ENCODE results near the gene MYO1D.

MYO1D gene

DNA sequence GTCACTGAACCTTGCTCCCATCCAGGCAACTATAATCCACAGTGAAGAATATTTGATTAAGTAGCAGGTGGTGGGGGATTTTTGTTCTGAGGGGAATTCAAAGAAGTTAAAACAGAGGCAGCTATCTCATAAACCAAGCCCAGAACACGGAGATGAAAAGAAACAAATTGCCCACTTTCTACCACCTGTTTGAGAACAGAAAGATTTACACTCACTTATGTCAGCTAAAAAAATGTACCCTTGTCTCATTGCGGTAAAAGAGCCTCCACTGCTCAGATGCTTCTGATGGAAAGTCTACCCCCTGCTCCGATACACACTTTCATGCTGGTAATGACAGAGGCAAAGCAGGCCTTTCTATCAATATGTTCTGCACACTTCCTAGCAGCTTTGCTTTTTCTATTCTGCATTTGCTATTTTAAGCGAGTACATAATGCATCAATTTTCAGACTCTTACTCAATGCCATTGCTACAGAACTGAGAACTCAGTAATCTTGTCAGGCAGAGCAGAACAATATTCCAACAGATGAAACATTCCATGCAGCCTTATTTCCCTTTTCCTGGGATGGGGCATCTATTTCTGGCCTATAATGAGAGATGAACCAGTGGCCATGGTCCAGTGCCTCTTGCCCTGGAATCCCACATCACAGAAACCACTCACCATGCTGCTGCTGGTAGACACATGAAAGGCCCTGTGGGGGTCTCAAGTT, 361.1 kb downstream of the MYO1D start:
- no peak overlapping the region for H3K4me3 ChIP-seq (replicated peaks; ENCODE audit: low read depth, low read length)
- TF ChIP-seq, protein P1, sequence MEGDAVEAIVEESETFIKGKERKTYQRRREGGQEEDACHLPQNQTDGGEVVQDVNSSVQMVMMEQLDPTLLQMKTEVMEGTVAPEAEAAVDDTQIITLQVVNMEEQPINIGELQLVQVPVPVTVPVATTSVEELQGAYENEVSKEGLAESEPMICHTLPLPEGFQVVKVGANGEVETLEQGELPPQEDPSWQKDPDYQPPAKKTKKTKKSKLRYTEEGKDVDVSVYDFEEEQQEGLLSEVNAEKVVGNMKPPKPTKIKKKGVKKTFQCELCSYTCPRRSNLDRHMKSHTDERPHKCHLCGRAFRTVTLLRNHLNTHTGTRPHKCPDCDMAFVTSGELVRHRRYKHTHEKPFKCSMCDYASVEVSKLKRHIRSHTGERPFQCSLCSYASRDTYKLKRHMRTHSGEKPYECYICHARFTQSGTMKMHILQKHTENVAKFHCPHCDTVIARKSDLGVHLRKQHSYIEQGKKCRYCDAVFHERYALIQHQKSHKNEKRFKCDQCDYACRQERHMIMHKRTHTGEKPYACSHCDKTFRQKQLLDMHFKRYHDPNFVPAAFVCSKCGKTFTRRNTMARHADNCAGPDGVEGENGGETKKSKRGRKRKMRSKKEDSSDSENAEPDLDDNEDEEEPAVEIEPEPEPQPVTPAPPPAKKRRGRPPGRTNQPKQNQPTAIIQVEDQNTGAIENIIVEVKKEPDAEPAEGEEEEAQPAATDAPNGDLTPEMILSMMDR (IDR thresholded peaks at IDR 0.05; ENCODE audit: low read depth, low read length, missing control alignments): no peak
- DNase-seq (ENCODE audit: extremely low read depth, low read depth): no peak

DNA sequence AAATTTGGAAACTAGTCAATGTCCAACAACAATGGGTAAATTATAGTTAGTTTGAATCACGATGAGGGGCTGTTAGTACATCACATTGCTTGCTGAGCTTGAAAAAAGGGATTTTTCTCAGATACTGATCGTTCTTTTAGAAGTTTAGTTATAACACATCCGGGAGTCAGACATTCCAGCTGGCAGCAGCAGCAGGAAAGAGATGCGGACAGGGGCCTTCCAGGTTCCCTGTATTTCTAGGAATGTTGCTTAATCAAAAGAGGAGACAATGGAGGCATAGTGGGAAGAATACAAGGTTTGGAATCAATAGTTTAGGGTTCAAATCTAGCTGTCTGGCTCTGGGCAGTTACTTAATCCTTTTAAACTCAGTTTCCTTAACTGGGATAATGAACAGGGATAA, 362.3 kb downstream of the MYO1D start:
- TF ChIP-seq, protein P1 (IDR thresholded peaks at IDR 0.05; ENCODE audit: low read depth, low read length, missing control alignments): no peak
- H3K4me3 ChIP-seq (replicated peaks; ENCODE audit: low read depth, low read length): no peak overlapping the region
- DNase-seq (ENCODE audit: extremely low read depth, low read depth): no peak

DNA sequence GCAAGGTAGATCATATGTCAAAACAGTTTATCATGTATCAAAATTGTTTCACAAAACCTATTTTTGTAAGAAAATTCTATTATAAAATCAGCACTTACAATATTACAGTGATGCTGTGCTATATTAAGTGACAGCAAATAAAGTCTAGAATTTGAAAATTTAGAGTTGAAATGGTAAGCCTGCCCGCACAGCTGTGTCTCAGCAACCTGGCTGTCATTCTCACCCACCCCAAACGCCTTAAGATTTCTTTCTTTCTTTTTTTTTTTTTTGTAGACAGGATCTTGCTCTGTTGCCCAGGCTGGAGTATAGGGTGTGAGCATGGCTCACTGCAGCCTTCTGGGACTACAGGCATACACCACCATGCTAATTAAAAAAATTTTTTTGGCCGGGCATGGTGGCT, 363.3 kb downstream of the MYO1D start:
- no peak for DNase-seq (ENCODE audit: extremely low read depth, low read depth)
- TF ChIP-seq, protein P1 (IDR thresholded peaks at IDR 0.05; ENCODE audit: low read depth, low read length, missing control alignments): no peak
- no peak overlapping the region for H3K4me3 ChIP-seq (replicated peaks; ENCODE audit: low read depth, low read length)

DNA sequence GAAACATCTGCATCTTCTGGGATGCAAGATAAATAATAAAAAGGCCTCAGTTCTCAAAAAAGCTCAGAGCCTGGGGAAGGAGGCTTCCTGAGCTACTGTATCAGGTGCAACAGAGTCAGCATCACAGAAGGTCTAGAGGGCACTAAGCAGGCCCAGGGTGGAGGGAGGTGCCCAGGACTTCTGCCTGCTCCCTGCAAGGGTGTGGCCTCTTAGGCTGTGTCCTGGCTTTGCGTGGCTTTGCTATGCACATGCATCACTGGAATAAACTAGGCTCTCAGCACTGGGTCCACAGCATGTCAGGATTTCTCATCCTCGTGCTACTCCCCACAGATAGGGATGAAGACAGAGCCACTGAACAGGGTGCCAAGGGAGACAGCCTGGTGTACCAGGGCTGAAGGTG, 364.6 kb downstream of the MYO1D start:
- no peak for DNase-seq (ENCODE audit: extremely low read depth, low read depth)
- TF ChIP-seq, protein P1 (IDR thresholded peaks at IDR 0.05; ENCODE audit: low read depth, low read length, missing control alignments): no peak
- no peak overlapping the region for H3K4me3 ChIP-seq (replicated peaks; ENCODE audit: low read depth, low read length)

DNA sequence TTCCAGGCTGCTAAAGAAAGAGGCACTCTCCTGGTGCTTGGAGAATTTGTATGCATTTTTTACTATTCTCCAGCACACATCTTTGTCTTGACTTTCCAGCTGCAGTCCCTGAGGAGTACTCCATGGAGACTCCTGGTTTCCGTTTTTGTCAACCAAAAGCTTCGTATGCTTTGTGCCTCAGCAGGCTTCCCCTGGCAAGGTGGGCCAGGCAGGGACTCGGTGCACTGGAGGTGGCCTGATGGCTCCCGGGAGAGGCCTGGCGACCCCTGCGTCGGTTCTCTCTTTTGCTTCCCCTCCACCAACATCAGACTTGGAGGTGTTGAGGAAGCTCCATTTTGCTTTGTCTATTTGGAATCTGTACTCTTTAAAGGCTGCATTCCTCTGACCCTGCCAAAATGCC, 366.5 kb downstream of the MYO1D start:
- TF ChIP-seq, protein P1 (IDR thresholded peaks at IDR 0.05; ENCODE audit: low read depth, low read length, missing control alignments): no peak
- H3K4me3 ChIP-seq (replicated peaks; ENCODE audit: low read depth, low read length): no peak overlapping the region
- DNase-seq (ENCODE audit: extremely low read depth, low read depth): no peak

DNA sequence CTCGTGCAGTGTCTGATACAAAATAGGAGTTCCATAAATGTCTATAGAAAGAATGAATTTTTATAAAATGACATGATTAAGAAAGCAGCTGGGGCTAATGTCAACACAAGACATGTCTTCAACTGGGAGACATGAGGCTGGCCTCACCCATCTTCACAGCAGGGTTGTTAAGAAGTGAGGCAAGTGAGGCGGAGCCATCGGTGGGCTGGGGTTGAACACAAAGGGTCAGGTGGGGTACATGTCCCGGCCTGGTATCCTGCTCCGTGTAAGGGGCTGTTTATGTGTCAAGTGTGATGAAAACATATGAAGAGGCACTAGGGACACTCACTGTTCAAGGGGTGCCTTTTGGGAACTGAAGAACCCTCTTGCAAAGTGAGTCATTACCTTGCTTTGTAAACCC, 368.0 kb downstream of the MYO1D start:
- no peak overlapping the region for H3K4me3 ChIP-seq (replicated peaks; ENCODE audit: low read depth, low read length)
- TF ChIP-seq, protein P1 (IDR thresholded peaks at IDR 0.05; ENCODE audit: low read depth, low read length, missing control alignments): no peak
- DNase-seq (ENCODE audit: extremely low read depth, low read depth): no peak
